Fibroblast of villous mesenchyme (primary cell): ENCODE data around the gene SETD7. TPM values are rescaled to one million over a fixed set of nuclear protein-coding genes. Genes with fewer than 3 reads are reported as not detected.

Source experiments
- DNase-seq: peaks from one replicate; pipeline ENCODE4 v3.0.0-alpha.2; 2010; ENCODE audit warnings: low read depth
- H3K4me3 ChIP-seq: 2 replicates; pipeline ENCODE4 v1.5.1; 2011; ENCODE audit warnings: low read depth, mild to moderate bottlenecking, low read length
- total RNA-seq: library from RNA; depleted of rRNA; stranded (reverse); fragments of >200 nt; gene quantifications from 2 replicates; pipeline ENCODE4 v1.2.3, GENCODE V29; 2012
- TF ChIP-seq, protein P1 (sequence below): IDR thresholded peaks from 2 replicates; pipeline ENCODE4 v1.5.1; 2012; ENCODE audit warnings: low read depth, mild to moderate bottlenecking, low read length; ENCODE audit not compliant: insufficient read depth

The SETD7 gene
- total RNA-seq, 1 donor, result 107 TPM

DNA sequence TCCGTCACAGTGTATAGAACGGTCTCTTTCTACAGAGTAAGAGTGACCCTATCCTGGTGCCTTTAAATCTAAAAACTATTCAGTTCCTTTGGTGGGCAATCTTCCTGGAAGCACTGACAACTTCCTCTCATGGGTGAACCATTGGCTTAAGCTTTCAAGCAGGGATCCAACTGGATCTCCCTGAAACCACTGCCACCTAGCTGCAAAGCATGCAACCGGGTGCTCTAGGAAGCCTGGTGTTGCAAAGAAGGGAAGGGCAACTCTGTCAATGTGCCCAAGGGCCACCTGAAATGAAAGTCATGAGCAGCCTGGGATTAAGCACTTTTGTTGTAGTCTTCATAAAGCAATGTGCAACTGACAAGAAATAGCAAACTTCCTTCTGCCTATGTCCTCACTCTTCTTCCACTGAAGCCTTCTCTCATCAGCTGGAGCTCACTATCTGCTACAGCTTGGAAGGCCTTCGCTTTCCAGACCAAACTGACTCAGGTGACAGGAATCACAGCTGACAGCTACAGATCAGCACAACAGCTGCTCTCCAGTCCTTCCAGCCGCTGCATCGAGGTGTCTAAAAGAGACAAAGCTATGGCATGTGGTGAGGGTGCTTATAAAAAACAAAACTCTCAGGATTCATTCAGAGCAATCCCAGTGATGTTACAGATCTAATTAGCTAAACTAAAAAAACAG is 46.1 kb downstream of the SETD7 start:
- DNase-seq, result peak; percentile 20
- H3K4me3 ChIP-seq, result no peak overlapping the region
- TF ChIP-seq, protein P1, sequence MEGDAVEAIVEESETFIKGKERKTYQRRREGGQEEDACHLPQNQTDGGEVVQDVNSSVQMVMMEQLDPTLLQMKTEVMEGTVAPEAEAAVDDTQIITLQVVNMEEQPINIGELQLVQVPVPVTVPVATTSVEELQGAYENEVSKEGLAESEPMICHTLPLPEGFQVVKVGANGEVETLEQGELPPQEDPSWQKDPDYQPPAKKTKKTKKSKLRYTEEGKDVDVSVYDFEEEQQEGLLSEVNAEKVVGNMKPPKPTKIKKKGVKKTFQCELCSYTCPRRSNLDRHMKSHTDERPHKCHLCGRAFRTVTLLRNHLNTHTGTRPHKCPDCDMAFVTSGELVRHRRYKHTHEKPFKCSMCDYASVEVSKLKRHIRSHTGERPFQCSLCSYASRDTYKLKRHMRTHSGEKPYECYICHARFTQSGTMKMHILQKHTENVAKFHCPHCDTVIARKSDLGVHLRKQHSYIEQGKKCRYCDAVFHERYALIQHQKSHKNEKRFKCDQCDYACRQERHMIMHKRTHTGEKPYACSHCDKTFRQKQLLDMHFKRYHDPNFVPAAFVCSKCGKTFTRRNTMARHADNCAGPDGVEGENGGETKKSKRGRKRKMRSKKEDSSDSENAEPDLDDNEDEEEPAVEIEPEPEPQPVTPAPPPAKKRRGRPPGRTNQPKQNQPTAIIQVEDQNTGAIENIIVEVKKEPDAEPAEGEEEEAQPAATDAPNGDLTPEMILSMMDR, result peak; percentile 49

DNA sequence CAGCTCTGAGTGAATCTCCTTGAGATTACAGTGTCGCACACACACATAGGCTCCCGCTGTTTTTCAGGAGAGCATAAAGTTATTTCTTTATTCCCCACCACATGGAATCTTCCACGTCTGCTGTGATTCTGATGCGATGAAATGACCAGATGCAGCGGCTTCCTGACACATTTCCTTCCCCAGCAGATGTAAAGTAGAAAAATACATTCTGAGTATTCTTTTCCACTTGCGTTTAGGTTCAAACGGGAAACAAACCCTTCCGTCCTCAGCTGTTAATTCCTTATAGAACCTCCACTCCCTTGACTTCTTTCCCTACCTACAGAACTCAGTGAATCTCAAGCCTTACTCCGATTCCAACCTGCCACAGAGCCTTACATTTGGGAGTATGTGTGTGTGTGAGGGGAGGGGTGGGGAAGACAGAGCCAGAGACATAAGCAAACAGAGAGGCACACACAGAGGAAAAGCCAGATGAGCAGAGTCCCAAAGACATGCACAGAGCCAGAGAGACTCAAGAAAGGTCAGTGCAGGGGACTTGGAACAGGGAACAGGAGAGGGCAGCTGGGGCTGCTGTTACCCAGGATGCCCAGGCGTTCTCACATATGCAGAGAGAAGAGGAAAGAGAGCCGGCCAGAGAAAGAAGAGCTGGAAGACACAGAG is 47.3 kb downstream of the SETD7 start:
- TF ChIP-seq, protein P1, result no peak
- H3K4me3 ChIP-seq, result no peak overlapping the region
- no peak for DNase-seq

DNA sequence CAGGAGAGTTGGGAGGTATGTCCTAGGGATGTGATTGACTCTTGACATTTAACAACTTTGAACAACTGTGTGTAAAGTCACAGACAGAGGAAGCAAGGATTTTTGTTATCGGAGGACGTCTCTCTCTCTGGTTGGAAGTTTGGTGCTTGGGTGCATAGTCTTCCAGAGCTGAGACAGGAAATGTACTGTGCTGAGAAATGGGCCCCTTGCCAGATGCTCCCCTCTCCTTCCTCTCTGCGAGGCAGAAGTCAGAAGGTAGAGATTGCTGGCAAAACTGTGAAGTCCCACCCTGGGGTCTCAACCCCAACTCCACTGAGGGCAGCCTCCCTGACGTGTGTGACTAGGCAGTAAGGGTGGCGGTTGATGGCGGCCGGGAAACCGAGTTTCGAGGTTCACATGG is 49.2 kb downstream of the SETD7 start:
- TF ChIP-seq, protein P1, result no peak
- no peak overlapping the region for H3K4me3 ChIP-seq
- no peak for DNase-seq

DNA sequence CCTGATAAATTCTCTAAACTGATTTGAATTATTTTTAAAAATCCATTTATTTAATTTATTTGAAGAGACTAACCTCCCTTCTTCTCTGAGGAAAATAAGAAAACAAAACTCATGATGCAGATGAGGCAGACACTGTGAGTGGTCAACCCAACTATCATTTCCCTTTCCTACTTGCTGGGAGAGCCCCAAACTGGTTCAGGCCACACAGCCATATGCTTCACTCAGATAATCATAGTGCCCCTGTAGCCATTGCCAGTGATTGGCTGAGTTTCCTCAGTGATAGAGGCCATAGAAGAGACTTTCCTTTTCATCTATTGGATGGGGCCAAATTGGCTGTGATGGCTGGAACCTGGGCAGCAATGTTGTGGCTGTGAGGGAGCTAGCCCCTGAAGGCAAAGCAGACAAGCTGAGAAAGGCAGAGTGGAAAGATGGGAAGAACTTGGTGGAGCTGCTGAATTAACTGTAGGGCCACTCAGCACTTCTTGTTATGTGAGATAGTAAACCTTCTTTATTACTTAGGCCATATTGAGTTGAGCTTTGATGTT is 52.3 kb downstream of the SETD7 start:
- H3K4me3 ChIP-seq, result no peak overlapping the region
- TF ChIP-seq, protein P1, result no peak
- DNase-seq, result no peak

DNA sequence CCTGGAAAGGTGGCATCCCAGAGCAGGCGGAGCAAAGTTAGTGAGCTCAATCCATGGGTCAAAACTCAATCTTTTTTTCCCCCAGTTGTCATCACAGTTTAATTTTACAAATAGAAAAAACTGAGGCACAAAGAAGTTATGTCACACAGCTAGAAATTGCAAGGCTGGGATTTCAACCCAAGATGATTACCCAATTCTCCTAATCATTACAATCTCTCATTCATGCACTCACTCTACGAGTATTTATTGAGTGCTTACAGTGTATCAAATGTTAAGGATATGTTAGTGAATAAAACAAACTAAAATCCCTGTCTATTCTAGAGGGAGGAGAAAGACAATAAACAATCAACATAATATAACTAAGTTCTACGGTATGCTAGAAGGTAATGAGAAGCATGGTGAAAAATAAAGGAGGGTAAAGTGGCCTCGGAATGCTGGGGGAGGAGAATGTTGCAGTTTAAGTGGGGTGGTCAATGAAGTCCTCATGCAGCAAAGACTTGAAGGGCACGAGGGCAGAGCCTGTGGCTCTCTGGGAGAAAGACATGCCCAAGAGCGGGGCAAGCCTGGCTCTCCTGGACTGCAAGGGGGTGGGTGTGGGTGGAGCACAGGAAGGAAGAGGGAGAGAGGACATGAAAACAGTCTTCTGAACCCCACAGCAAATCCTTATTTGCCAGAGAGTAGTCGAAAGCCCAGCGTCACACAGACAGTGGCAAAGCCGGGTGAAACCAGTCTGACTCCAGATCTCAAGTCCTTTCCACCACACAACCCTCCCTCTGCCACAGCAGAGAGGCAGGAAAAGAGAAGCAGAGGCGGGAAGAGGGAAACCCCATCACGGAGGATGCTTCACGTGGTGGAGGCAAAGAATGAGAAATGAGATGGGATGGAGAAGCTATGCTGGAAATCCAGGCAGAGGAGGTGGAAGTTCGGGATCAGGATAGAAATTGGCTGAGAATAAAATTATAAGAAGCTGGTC is 53.8 kb downstream of the SETD7 start:
- H3K4me3 ChIP-seq, result no peak overlapping the region
- TF ChIP-seq, protein P1, result no peak
- DNase-seq, result no peak

DNA sequence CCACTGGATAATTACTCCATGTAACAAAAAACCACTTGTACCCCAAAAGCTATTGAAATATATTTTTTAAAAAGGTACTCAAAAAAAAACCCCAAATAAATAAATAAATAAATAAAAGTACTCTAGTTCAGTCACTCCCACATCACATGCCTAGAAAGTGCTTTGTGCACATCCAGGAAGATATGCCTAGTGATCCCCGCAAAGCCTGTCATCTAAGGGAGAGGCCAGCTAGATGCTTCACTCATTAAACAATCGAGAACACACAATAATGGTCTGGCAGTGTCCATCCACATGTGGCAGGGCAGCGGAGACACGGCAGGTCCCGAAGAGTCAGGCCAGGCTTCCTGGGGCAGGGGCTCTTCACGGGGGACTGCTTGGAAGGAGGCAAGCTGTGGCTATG is 54.5 kb downstream of the SETD7 start:
- H3K4me3 ChIP-seq, result no peak overlapping the region
- TF ChIP-seq, protein P1, result no peak
- DNase-seq, result no peak
